Mammary microvascular endothelial cell (primary cell): Measurements from ENCODE around the gene BST2. TPM values are rescaled to one million over a fixed set of nuclear protein-coding genes. Genes with fewer than 3 reads are reported as not detected.

Experiments
- total RNA-seq: library from RNA; depleted of rRNA; stranded (reverse); fragments of >200 nt; gene quantifications from 2 replicates; pipeline ENCODE4 v1.2.3, GENCODE V29; 2015

Gene BST2
- total RNA-seq, result 295 and 315 TPM in 2 replicates

GRCh38 chr19:17405250-17406045 is at the start of gene BST2:
Gene BST2 (minus strand): TSS chr19:17405630. CDS start chr19:17405575, 55 bp downstream.

GRCh38 chr19:17448131-17448967 is 42.9 kb upstream of the BST2 start, which contains the start of gene TMEM221:
Gene TMEM221 (minus strand): TSS chr19:17448668. CDS start chr19:17448462, 206 bp downstream.

GRCh38 chr19:17419621-17420474 is 14.4 kb upstream of the BST2 start, which contains the start of gene MVB12A:
Gene MVB12A (plus strand): TSS chr19:17420047. CDS start chr19:17420136, 89 bp downstream.

GRCh38 chr19:17393914-17394313 is 11.5 kb downstream of the BST2 start, which contains the start of gene CCDC194:
Gene CCDC194 (minus strand): TSS chr19:17394196. CDS start chr19:17394158, 38 bp downstream.

DNA sequence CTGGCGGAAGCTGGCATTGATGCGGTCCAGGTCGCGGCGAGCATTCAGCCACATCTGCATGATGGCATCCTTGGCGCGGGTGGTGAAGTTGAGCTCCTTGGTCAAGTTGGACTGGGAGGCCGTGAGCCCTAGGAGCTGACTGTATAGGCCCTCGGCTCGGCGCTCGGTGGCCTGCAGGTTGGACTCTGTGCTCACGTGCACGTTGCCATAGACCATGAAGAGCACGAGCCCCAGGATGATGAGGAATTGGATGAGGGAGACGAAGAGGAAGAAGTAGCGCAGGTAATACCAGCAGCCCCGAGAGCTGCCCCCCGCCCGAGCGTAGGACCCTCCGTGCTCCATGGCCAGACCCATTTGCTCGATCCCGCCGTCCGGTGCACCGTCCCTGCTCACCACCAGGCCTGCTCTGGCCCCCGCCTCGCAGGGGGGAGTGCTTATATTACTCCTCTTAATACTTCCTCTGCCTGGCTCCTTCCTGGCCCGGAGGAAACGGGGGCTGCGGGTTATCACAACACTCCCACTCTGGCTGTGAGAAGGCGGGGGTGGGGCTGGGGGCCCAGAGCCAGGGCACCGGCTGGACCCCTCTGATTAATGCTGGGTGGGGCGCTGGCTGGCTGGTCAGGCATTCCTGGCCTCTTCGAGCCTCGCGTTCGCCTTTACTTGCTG is 28.4 kb downstream of the BST2 start, which contains the start of gene PLVAP:
PLVAP (minus strand) TSS at position 408 of the 666 bp plus-strand sequence; CDS start at position 354, 54 bp downstream.

Other genes starting within 250 kb of the BST2 start
- gene USE1, start 190.3 kb downstream of the BST2 start, total RNA-seq, result 15.0 and 18.3 TPM in 2 replicates
- gene OCEL1, start 179.4 kb downstream of the BST2 start, total RNA-seq, result 2.4 and 8.8 TPM in 2 replicates
- 55.6 and 56.3 TPM in 2 replicates for gene NR2F6, start 159.7 kb downstream of the BST2 start, total RNA-seq
- gene USHBP1, start 140.9 kb downstream of the BST2 start, total RNA-seq, result 16.5 and 23.6 TPM in 2 replicates
- gene BABAM1, start 138.2 kb downstream of the BST2 start, total RNA-seq, result 141 and 165 TPM in 2 replicates
- gene ANKLE1, start 123.7 kb downstream of the BST2 start, total RNA-seq, result 0.73 and 1.3 TPM in 2 replicates
- 3.1 and 5.4 TPM in 2 replicates for gene ABHD8, start 102.2 kb downstream of the BST2 start, total RNA-seq
- gene MRPL34, start 99.8 kb downstream of the BST2 start, total RNA-seq, result 56.7 and 76.8 TPM in 2 replicates
- gene DDA1, start 96.1 kb downstream of the BST2 start, total RNA-seq, result 60.0 TPM in 2 replicates
- 2.3 TPM in 2 replicates for gene ANO8, start 70.8 kb downstream of the BST2 start, total RNA-seq
- gene GTPBP3, start 68.1 kb downstream of the BST2 start, total RNA-seq, result 15.0 and 15.3 TPM in 2 replicates
- 6.3 and 8.9 TPM in 2 replicates for gene PLVAP, start 28.3 kb downstream of the BST2 start, total RNA-seq
- not detected in 2 replicates for gene CCDC194, start 11.4 kb downstream of the BST2 start, total RNA-seq
- gene MVB12A, start 14.4 kb upstream of the BST2 start, total RNA-seq, result 68.6 and 75.3 TPM in 2 replicates
- not detected in 2 replicates for gene TMEM221, start 43.0 kb upstream of the BST2 start, total RNA-seq
- not detected in 2 replicates for gene NXNL1, start 55.3 kb upstream of the BST2 start, total RNA-seq
- gene SLC27A1, start 64.9 kb upstream of the BST2 start, total RNA-seq, result 7.5 and 8.9 TPM in 2 replicates
- gene PGLS, start 106.0 kb upstream of the BST2 start, total RNA-seq, result 92.7 and 109 TPM in 2 replicates
- gene COLGALT1, start 150.0 kb upstream of the BST2 start, total RNA-seq, result 186 and 204 TPM in 2 replicates